GM19043 (cell line): Measurements from ENCODE around the gene USP5.
"Not testable (repeated sequence)": the region's sequence is repeated elsewhere in the genome, so short reads cannot be mapped to it uniquely, and the experiment has no call there.

Source experiments
- ATAC-seq: cut with Tn5 transposase; IDR thresholded peaks from one replicate; pipeline ENCODE4 v1.9.1; 2021; ENCODE audit warnings: low read depth; ENCODE audit not compliant: unreplicated experiment

Gene USP5

GRCh38 chr12:6908141-6908540 lies 56.2 kb downstream of the USP5 start:
- not testable (repeated sequence) for ATAC-seq

- ATAC-seq: no peak
These were observed 57.6 kb downstream of the USP5 start for GRCh38 chr12:6909421-6910145.

GRCh38 chr12:6912164-6912935 lies 60.4 kb downstream of the USP5 start:
- ATAC-seq: no peak

- ATAC-seq: no peak
These were observed 62.4 kb downstream of the USP5 start, which contains the start of gene ENO2 for GRCh38 chr12:6914246-6914946. TSS of gene ENO2 (plus strand) at chr12:6914580. CDS start at chr12:6915833, 1,253 bp downstream.

GRCh38 chr12:6914947-6915788 lies 63.2 kb downstream of the USP5 start:
- no peak for ATAC-seq

GRCh38 chr12:6915789-6916285 lies 63.9 kb downstream of the USP5 start:
- no peak for ATAC-seq
